GM21447 (cell line): ENCODE results near the gene RAB11FIP3.
"Not testable (repeated sequence)": the region's sequence is repeated elsewhere in the genome, so short reads cannot be mapped to it uniquely, and the experiment has no call there.

Experiments used
- ATAC-seq: cut with Tn5 transposase; IDR thresholded peaks from one replicate; pipeline ENCODE4 v1.9.1; 2021; ENCODE audit not compliant: unreplicated experiment

Gene RAB11FIP3

DNA sequence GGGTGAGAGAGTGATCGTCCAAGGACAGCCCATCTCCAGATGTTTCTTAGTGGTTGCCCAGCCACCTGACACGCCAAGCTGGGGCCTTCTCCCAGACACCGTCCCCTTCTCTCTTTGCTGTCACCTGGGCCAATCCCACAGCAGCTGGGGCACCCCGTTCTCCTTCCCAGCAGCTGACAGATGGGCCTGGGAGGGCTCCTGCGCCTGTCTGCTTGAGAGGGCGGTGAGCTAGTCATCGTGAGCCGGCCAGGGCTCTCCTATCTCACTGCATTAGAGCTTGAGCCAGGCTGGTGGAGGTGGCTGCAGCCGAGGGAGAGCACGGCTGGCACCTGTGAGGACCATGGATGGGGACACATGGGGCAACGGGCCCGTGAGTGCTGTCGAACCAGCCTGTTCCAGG is 41.2 kb downstream of the RAB11FIP3 start:
- ATAC-seq = no peak

DNA sequence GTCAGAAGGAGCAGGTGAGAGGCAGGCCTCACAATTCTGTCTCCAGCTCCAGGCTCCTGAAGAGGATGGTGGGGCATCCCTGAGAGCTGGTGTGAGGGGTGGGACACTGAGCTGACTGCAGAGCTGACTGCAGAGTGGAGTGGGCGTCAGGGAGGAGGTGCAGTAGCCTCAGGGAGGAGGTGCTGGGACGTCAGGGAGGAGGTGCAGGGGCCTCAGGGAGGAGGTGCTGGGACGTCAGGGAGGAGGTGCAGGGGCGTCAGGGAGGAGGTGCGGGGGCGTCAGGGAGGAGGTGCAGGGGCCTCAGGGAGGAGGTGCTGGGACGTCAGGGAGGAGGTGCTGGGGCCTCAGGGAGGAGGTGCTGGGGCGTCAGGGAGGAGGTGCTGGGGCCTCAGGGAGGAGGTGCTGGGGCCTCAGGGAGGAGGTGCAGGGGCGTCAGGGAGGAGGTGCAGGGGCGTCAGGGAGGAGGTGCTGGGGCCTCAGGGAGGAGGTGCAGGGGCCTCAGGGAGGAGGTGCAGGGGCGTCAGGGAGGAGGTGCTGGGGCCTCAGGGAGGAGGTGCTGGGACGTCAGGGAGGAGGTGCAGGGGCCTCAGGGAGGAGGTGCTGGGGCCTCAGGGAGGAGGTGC is 41.9 kb downstream of the RAB11FIP3 start:
- ATAC-seq = not testable (repeated sequence)

DNA sequence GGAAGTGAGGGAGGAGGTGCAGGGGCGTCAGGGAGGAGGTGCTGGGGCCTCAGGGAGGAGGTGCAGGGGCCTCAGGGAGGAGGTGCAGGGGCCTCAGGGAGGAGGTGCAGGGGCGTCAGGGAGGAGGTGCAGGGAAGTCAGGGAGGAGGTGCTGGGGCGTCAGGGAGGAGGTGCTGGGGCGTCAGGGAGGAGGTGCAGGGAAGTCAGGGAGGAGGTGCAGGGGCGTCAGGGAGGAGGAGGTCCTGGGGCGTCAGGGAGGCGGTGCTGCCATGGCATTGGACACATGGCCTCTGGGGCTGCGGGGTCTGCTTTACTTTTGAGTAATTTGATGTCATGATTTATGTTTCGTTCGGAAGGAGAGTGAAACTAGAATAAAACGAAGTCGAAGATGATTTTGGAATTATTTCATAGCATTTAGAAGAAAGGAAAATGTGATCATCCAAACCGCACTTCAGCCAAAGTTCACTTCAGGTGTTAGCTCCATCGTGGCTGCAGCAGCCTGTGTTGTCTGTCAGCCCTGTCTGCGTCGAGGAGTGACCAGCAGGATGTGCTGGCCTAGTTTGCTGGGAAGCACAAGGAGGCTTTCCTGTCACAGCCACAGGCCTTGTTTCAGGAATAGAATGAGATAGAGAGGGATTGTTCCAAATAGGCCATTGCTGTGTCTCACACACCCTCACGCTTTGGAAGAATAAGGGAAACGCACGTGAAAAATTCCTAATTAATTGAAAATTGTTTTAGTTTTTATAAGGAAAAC is 42.8 kb downstream of the RAB11FIP3 start:
- ATAC-seq = no peak

DNA sequence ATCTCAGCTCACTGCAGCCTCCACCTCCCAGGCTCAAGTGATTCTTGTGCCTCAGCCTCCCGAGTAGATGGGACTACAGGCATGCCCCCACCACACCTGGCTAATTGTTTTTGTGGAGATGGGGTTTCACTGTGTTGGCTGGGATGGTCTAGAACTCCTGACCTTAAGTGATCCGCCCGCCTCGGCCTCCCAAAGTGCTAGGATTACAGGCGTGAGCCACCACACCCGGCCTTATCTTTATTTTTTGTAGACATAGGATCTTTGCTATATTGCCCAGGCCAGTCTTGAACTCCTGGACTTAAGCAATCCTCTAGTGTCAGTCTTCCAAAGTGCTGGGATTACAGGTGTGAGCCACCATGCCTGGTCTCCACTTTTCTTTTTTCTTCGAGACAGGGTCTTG is 44.0 kb downstream of the RAB11FIP3 start:
- ATAC-seq = not testable (repeated sequence)

DNA sequence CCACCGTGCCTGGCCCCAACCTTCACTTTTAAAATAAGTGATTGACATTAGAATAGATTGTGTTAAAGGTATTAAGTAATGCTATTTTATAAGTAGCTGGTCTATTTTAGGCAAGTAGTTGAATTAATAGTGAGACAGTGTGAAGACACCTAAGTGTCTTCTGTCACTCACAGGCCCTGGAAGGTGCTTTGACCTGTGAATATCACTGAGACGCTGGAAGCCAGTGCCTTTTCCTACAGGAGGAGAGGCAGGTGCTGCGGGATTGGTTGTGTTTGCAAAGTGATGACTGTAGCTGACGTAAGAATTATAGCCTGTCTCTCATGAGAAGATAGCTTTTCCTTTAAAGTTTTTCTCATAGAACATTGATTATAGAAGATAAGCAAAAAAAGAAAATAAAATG is 45.0 kb downstream of the RAB11FIP3 start:
- no peak for ATAC-seq

DNA sequence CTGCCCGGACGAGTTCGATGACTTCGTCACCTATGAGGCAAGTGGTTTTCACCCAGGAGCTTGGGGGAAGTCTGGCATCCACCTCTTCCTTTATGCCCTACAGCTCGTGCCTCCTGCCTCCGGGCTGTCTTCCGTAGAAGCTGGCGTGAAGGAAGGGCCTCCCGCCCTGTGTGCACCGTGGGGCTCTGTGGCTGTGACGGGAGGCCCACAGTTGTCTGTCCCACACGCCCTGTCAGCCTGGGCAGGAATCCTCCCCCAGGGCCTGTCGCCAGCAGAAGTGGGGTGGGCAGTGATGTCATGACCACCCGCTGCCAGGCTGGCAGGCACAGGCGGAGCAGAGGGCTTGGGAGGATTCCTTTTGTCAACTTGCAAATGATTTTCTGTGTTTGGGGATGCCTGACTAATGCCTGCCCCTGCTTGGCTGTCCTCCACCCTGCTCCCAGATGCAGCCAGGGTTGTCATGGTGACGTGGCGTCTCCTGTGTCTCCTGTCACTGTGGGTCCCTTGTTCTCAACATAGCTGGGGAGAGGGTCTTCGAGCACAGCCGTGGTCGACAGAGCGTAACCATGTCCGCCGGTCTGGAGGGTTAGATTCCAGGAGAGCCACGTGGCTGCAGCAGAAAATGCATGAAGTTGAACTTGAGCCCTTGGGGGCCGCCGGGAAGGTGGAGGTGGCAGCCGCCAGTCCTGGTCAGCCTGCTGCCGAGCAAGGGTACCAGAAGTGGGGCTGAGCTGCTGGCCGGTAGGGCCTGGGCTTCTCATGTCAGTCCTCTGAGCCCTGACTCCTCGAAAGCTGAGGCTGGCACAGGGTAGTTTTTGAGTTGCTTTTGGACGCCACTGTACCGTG is 46.1 kb downstream of the RAB11FIP3 start:
- ATAC-seq = no peak

DNA sequence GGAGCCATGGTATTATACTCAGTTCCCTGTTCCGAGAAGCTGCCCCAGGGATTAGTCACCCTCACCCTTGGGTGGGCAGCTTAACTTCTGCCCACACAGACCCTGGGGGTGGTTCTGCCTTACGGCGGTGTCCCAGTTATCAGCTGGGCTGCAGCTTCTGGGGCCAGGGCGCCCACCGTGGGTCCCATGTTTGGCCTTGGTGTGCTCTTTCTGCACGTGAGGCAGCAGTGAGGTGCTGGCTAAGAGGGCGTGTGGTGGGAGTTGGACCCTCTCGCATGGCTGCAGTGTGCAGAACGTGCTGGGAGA is 46.7 kb downstream of the RAB11FIP3 start:
- ATAC-seq = no peak

DNA sequence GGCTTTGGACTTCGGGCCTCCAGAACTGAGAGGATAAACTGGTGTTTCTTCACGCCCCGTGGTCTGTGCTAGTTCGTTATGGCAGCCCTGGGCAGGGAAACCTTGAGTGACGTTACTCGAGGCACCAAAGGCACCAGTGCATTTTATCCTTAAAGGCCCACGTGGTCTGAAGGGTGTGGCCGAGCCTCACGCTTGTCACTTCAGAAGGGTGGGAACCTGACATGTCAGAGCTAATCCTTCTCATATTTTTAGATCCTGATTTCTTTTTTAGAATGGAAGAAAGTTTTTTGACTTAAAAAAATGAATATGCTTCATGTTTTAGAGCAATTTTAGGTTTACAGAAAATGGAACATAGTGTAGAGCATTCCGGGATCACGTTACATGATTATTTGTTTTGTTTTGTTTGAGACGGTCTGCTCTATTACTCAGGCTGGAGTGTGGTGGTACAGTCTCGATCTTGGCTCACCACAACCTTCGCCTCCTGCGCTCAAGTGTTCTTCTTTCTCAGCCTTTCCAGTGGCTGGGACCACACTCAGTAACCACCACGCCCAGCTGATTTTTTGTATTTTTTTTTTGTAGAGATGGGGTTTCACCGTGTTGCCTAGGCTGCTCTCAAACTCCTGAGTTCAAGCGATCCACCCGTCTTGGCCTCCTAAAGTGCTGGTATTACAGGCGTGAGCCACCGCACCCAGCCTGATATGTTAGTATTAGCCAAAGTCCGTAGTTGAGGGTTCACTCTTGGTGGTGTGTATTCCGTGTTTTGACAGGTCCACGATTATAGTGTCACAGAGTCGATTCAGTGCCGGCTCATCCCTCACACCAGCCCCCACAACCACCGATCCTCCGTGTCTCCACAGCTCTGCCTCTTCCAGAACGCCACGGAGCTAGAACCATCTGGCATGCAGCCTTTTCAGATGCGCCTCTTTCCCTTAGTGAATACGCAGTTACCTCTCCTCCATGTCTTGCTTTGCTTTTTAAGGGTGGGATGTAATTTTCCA is 47.9 kb downstream of the RAB11FIP3 start:
- ATAC-seq = no peak

DNA sequence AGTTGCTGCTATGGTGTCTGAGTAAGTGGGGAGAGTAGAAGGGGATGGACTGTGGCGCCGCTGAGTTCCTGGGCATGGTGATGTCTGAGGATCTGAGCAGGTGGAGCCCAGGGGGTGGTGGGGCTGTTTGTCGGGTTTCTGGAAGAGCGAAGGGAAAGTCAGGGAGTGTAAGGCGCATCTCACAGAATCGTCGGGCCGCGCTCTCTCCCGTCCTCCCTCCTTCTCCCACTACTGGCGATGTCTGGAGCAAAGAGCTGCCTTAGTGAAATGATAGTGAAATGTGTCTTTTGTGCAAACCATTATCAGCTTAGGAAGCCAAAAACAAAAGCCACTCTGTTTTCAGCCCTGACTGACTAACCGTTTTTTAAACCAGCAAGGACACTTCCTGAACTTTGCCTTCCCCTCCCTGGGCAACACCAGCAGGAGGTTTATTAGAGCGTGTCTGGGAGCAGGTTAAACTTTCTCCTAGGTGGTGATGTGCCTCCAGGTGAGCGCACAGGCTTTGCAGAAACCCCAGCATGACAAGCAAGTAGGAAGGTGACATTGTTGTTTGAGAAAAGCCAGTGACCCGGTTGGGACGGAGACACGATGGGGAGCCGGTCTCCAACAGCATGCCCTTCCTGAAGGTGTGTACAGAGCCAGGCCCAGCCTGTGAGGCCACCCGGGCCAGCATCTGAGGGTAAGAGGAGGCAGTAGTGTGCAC is 49.1 kb downstream of the RAB11FIP3 start:
- ATAC-seq = no peak

DNA sequence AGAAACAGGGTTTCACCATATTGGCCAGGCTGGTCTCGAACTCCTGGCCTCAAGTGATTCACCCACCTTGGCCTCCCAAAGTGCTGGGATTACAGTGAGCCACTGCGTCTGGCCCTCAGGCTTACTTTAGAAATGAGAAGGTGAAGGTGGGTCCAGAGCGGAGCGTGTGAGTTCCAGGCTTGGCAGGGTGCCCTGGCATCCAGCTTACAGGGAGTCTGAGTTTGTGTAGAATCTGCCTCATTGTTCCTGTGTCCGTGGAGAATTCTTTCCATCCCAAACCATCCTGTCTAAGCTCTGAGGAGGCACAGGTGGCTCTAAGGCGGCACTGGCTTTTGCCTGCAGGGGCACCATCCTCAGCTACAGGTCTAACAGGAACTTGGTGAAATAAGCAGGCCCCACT is 50.6 kb downstream of the RAB11FIP3 start:
- ATAC-seq = no peak

DNA sequence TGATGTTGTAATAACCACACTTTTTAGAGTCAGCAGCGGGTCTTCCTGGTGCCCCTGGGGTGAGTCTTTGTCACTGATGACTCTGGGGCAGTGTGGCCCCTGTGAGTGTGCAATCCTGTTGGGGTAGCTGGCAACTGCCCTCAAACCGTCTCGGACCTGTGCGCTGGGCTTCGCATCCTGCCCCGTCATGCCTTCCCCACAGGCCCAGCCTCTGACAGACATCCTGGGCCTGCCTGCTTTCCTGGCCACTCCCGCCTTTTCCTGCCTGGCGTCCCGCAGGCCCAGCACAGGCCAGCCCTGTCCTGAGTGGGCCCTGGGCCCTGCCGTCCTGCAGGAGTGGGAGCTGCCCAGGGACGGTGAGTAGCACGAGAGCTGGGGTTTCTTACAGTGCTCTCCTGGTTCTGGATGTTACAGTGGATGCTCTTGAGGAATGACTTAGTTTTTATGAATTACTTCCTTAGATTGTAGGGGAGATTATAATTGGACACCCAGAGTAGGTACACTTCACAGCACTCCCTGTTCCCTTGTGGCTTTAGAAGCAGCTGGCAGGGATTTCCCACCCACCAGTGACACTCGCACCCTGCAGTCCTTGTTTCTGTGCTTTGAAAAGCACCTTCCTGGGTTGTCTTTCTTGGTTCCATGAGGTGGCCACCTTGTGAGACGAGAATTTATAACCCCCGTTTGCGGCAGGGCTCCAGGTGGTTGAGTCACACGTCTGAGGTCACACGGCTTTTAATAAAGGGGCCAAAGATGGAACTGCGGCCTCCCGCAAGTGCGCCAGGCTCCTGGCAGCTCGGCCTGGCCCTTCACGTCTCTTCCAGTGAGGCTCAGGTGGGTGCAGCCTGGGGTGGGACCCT is 52.1 kb downstream of the RAB11FIP3 start:
- ATAC-seq = no peak

DNA sequence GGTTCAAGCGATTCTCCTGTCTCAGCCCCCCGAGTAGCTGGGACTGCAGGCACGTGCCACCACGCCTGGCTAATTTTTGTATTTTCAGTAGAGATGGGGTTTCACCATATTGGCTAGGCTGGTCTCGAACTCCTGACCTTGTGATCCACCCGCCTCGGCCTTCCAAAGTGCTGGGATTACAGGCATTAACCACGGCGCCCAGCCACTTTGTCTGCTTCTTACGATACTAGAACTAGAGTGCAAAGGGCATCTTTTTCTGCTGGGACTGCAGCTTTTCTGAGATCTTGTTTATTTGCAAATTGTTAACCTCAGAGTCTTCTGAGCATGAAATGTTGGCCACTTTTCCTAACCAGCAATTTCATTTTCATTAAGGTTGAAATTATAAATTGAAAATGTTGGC is 52.8 kb downstream of the RAB11FIP3 start:
- ATAC-seq = not testable (repeated sequence)

DNA sequence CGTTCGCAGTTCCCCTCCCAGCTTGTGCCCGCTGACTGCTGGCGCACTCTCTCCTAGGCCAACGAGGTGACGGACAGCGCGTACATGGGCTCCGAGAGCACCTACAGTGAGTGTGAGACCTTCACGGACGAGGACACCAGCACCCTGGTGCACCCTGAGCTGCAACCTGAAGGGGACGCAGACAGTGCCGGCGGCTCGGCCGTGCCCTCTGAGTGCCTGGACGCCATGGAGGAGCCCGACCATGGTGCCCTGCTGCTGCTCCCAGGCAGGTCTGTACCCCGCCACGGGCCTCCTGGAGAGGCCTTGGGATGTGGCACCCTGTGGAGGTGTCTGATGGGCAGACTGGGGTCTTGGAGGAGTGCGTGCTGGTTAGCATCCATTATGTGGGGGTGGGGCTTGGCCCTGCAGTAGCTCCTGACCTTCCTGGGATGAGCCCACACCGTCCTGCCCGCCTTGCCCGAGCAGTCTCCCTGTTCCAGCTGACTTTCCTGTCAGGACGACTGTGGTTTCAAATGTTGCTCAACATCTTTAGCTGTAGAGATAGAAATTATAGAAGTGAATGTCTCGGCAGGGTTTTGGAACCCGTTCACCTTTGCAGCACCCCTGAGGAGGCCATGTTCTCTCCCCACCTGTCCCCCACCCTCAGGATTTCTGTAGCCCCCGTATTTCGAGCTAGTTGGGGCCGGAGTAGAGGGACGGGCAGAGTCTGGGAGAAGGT is 57.2 kb downstream of the RAB11FIP3 start:
- ATAC-seq = no peak

DNA sequence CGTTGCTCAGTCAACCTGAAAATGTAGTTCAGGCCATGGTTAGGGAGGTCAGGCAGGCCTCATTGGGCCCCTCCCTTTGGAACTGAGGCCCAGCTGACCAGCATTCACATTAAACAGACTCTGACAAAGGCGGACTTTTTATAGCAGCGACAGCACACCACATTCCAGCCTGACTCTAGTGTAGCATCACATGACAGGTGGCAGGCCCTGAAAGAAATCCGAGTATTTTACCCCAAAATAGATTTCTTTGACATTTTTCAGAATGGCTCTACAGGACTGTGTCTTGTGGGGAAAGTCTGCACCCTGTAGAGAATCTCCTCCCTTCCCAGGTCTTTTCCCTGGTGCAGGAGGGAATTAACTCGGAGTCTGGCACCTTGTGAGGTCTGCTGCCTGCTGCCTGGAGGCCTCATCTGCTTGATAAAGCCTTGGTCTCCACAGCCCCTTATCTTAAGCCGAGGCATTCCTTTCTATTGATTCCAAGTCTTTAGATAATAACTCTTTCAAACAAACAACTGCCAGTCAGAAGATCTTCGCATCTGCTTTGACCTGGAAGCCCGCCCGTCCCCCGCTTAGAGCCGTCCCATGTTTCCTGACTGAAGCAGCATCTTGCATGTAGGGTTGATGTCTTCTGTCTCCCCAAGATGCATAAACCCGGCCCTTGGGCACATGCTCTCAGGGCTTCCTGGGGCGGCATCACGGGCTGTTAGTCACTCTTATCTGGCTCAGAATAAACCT is 58.1 kb downstream of the RAB11FIP3 start:
- ATAC-seq = no peak

DNA sequence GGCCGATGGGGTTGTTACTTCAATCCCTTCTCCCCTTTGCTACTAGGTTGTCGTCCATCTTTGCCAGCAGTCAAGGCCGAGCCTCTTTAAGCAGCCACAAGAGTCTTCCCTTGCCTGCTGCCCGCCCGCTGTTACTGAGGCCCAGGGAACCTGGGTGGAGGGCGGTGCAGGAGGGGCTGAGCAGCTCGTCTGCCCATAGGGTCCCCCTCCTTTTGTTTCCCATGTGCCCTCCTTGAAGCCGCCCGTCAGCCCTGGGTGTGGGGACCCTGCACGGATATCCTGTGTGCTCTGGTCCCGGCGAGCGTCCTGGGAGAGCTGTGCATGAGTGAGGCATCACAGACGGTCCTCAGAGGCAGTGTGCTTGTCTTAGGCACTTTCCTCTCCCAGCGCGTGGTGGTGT is 64.2 kb downstream of the RAB11FIP3 start:
- ATAC-seq = no peak

DNA sequence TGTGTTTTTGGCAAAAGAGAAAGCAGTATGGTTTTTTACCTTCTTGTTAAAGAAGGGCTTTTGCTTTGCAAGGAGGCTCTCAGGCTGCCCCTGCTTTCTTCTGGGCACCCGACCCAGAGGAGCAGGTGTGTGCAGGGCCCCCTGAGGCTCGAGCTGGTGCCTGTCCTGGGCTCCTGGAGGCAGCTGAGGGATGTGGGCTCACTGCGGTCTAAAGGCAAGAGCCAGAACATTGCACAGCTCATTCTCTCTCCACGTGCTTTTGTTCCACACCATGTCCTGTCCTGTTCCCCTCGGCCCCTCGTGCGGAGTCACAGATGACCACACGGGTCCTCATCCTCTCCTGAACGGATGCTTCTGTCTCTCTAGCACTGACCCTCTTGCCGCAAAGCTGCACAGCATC is 65.3 kb downstream of the RAB11FIP3 start:
- ATAC-seq = no peak

DNA sequence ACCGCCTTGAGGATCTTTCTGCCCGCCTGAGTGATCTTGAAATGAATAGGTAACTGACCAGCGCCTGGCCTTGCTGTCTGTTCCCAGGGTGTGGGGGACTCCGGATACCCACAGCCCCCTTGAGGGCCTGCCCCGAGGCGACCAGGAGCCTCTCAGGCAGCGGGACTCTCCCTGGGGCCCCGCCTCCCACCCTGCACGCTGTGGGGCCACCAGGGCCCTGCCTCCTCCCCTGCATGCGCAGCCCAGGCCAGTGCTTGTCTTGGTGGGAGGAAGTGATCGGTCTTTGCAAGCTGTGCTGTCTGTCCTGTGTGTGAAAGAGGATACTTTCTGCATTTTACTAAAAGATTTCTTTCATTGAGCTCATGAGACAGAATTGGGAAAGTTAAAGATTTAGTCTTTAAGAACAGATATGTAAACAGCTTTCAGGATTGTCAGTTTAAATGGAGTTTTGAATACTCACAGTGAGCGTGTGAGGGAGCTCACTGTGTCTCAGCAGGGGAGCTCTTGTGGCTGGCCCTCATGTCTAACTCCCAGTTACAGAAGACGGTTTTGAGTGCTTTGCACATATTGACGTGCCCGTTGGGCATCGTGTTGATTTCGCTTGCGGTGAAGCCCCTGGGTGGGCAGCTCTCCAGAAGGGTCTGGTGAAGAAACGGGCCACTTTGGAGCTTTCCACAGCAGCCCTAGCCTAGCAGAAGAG is 65.9 kb downstream of the RAB11FIP3 start:
- no peak for ATAC-seq
